Lower leg skin (tissue), 4 donors: ENCODE results near the gene GPC3. TPM values are rescaled to one million over a fixed set of nuclear protein-coding genes. Genes with fewer than 3 reads are reported as not detected.

Experiments
- DNase-seq, 2 donors: peaks; one replicate each; pipeline ENCODE4 v3.0.0-alpha.2; 2019; ENCODE audit warnings: low spot score in 2 of 2
- H3K4me3 ChIP-seq: fragments of 200-600 bp; sonication (generic); 2 replicates; pipeline ENCODE4 v1.5.1; 2017; ENCODE audit warnings: mild to moderate bottlenecking, low read depth; ENCODE audit not compliant: poor library complexity, severe bottlenecking
- POLR2A ChIP-seq, 2 donors: fragments of 450-650 bp; IDR thresholded peaks; one replicate each; pipeline ENCODE4 v1.6.1; 2016 to 2017; ENCODE audit warnings: antibody characterized with exemption in 2 of 2, mild to moderate bottlenecking in 1 of 2, moderate library complexity in 1 of 2
- WGBS, 2 donors: methylation state at CpG; one replicate each; pipeline ENCODE4 v1.1.5; 2018; 5-methylcytosine and 5-hydroxymethylcytosine counted together
- intact Hi-C: fragments of 100-400 bp; cut with DNase I; formaldehyde crosslinking; loops from one replicate; pipeline ENCODE4 v1.15.0; 2023; ENCODE audit warnings: low total_unique reads
- total RNA-seq, 4 donors: library from RNA; depleted of rRNA; stranded (reverse); fragments of >200 nt; gene quantifications; one replicate each; pipeline ENCODE4 v1.1.0, GENCODE V29; 2016
- TF ChIP-seq, protein P1 (sequence below), 3 donors: fragments of 450-650 bp; IDR thresholded peaks; one replicate each; pipeline ENCODE4 v1.5.1; 2016; ENCODE audit warnings: antibody characterized with exemption in 3 of 3, mild to moderate bottlenecking in 3 of 3, moderate library complexity in 2 of 3

The GPC3 gene
- total RNA-seq, 4 donors from 2014 or later: 10.4 to 24.4 (median 14.7) TPM

DNA sequence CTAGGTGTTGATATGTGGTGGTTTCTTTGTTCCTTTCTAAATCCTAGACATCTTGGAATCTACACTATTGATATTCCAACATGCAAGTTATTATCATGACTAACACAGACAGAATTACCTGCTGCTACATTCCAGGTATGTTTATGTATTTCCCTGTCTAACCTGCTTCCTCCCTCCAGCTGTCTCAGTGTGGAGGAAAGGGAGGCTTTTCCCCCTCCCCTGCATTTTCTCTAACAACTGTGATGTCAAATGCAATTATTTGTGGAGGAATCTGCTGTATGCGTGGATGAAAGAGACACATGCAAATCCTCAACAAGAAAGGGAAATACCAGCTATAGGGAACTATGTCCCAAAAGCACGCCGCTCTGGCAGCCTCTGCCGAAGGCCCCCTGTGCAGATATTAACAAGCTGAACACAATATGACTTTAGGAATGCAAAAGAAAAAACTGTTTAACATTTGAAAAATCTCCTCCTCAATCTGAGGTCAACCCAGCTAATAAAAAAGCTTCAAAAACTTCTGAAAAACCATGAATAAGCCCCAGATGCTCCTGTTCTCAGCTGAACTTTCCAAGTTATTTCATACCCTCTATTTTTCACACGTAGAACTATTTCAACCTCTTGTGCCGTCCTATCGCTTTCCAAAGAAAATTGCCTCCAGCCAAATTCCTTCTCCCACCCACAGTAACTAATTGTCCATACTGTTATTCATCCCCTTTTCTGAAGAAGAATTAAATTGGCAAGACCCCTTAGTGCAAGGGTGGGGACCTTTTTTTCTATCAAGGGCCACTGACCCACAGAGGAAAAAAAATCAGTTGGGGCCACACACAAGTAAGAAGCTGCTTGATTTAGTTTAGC is 345.0 kb downstream of the GPC3 start:
- intact Hi-C loops: no loop called here
- TF ChIP-seq, protein P1, sequence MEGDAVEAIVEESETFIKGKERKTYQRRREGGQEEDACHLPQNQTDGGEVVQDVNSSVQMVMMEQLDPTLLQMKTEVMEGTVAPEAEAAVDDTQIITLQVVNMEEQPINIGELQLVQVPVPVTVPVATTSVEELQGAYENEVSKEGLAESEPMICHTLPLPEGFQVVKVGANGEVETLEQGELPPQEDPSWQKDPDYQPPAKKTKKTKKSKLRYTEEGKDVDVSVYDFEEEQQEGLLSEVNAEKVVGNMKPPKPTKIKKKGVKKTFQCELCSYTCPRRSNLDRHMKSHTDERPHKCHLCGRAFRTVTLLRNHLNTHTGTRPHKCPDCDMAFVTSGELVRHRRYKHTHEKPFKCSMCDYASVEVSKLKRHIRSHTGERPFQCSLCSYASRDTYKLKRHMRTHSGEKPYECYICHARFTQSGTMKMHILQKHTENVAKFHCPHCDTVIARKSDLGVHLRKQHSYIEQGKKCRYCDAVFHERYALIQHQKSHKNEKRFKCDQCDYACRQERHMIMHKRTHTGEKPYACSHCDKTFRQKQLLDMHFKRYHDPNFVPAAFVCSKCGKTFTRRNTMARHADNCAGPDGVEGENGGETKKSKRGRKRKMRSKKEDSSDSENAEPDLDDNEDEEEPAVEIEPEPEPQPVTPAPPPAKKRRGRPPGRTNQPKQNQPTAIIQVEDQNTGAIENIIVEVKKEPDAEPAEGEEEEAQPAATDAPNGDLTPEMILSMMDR (IDR thresholded peaks at IDR 0.05): no peak
- no peak for TF ChIP-seq POLR2A (IDR thresholded peaks at IDR 0.05)
- no peak for DNase-seq
- H3K4me3 ChIP-seq: no peak overlapping the region
- WGBS, 2 donors: 41 to 45% methylated on average over 7 of the region's 7 CpGs

DNA sequence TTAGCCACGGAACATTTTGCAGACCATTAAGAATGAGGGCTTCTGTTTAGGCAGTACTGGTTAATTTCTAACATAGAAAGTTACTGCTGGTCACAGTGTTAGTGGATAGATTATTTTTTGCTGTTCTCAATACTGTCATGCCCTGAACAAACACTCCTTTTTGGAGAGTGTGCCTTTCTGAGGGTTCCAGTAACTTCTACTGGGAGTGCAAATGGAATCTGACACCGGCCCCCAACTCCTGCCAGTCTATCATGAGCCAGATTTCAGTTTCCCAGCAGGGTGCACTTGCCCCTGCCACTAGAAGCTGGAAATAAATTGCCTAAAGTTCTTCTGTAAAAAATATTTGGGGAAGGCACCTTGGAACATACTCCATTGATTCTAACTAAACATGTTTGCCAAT is 345.7 kb downstream of the GPC3 start:
- H3K4me3 ChIP-seq: no peak overlapping the region
- no peak for TF ChIP-seq POLR2A (IDR thresholded peaks at IDR 0.05)
- TF ChIP-seq, protein P1 (IDR thresholded peaks at IDR 0.05): no peak
- intact Hi-C loops: no loop called here
- DNase-seq: no peak
- 73 to 84% methylated on average over 2 of the region's 2 CpGs for WGBS, 2 donors

DNA sequence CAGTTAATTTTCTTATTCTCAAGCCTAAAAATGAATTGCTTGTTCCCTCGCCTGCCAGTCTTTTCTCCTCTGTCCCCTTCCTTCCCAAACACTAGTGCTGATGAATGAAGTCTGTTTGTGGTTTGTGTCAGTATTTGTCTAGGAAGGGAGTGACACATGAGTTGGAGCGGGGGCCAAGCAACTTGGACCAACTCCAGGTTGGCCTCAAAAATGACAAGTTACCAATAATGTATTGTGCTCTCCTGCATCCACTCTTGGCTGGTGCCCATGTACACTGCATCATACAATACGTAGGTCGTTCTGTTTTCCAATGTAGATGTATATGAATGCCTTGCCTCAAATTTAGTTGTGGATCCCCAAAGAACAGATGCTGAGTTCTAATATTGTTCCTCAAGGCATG is 347.1 kb downstream of the GPC3 start:
- no peak for TF ChIP-seq POLR2A (IDR thresholded peaks at IDR 0.05)
- TF ChIP-seq, protein P1 (IDR thresholded peaks at IDR 0.05): no peak
- DNase-seq: no peak
- intact Hi-C loops: no loop called here
- 57 to 76% methylated on average over 4 of the region's 4 CpGs for WGBS, 2 donors
- H3K4me3 ChIP-seq: no peak overlapping the region

DNA sequence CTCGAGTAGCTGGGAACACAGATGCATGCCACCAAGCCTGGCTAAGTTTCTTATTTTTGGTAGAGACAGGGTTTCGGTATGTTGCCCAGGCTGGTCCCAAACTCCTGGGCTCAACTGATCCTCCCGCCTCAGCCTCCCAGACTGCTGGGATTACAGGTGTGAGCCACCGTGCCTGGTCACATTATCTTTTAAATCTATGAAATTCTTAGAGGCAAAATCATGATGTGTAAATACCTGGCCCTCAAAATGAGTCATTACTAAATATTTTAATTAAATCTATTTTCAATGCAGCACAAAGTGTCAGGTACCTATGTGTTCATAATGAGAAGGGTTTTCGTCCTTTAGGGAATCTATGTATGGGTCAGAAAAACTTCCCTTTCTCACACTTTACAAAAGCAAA is 347.6 kb downstream of the GPC3 start:
- H3K4me3 ChIP-seq: no peak overlapping the region
- no peak for TF ChIP-seq POLR2A (IDR thresholded peaks at IDR 0.05)
- TF ChIP-seq, protein P1 (IDR thresholded peaks at IDR 0.05): no peak
- 86% methylated on average over 5 of the region's 5 CpGs for WGBS, 2 donors
- DNase-seq: no peak
- intact Hi-C loops: no loop called here

DNA sequence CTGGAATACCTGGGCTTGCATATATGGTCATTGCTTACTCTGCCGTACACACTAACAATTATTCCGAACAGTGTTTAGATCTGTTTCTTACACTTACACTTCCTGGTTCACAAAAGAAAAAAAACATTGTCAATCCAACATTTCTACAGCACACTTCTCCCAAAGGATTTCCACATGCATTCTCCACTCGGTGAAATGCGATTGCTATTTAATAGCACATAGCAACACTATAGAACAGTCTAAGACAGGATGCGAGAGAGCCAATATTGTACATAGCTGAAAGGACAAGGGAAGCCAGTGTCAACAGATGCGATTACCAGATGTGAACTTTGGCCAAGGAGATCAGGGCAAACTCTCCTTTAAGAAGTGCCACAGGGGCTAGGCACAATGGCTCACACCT is 349.4 kb downstream of the GPC3 start:
- no peak overlapping the region for H3K4me3 ChIP-seq
- DNase-seq: no peak
- intact Hi-C loops: no loop called here
- 86 to 89% methylated on average over 6 of the region's 6 CpGs for WGBS, 2 donors
- TF ChIP-seq, protein P1 (IDR thresholded peaks at IDR 0.05): no peak
- TF ChIP-seq POLR2A (IDR thresholded peaks at IDR 0.05): no peak
